GM12878 (cell line): Measurements from ENCODE around the gene PDZRN4. TPM values are rescaled to one million over a fixed set of nuclear protein-coding genes. Genes with fewer than 3 reads are reported as not detected.

Experiments used
- ATAC-seq: fragments of 200-7000 bp; cut with Tn5 transposase; 3 replicates; pipeline ENCODE4 v1.9.1; 2020; ENCODE audit warnings: mild to moderate bottlenecking, moderate library complexity
- BruUV-seq: library from RNA; stranded (reverse); fragments of 400-500 nt; replicated peaks from 2 replicates; lab custom pipeline; 2021; lab: Mats Ljungman, UMichigan
- CTCF ChIA-PET: fragments of 300-600 bp; sonication (Branson Sonifier 250); formaldehyde crosslinking; extraction: SDS; loops from one replicate; lab custom pipeline; 2021; ENCODE audit warnings: inconsistent platforms; lab: Yijun Ruan, JAX
- POLR2A ChIA-PET: fragments of 350-600 bp; formaldehyde crosslinking; extraction: SDS; loops from one replicate; lab custom pipeline; 2021; ENCODE audit warnings: inconsistent platforms; lab: Charles Lee
- RAD21 ChIA-PET: fragments of 300-600 bp; sonication (Branson Sonifier 250); formaldehyde crosslinking; loops from one replicate; lab custom pipeline; 2023; ENCODE audit warnings: antibody characterized with exemption; ENCODE audit not compliant: unreplicated experiment; lab: Charles Lee
- SMC1A ChIA-PET: fragments of 300-600 bp; sonication (Branson Sonifier 250); formaldehyde crosslinking; loops from one replicate; lab custom pipeline; 2023; ENCODE audit not compliant: unreplicated experiment, uncharacterized antibody; lab: Charles Lee
- DNase-seq: peaks from one replicate; pipeline ENCODE4 v3.0.0-alpha.2; 2011; ENCODE audit warnings: low read depth, low spot score
- FAIRE-seq: peaks from 3 replicates; lab custom pipeline; 2011; peaks lifted over from hg19 to GRCh38; lab: Jason Lieb, UNC
- H2AFZ ChIP-seq: 2 replicates; pipeline ENCODE4 v1.6.0; 2011; ENCODE audit warnings: low read depth, low read length, control low read depth; ENCODE audit not compliant: control insufficient read depth
- H3K27ac ChIP-seq: 2 replicates; pipeline ENCODE4 v1.5.1; 2011; ENCODE audit warnings: control low read depth; ENCODE audit not compliant: control insufficient read depth, insufficient read depth
- H3K27me3 ChIP-seq, 2 experiments: replicated peaks in 1 of 2; 2 replicates each; pipeline versions ENCODE4 v1.6.0 to v1.6.1; 2011; ENCODE audit warnings: low read length in 1 of 2; ENCODE audit not compliant: control insufficient read depth in 2 of 2, insufficient read depth in 2 of 2
- H3K36me3 ChIP-seq, 2 experiments: 2 replicates each; pipeline ENCODE4 v1.5.1; 2011; ENCODE audit warnings: low read length in 1 of 2; ENCODE audit not compliant: control insufficient read depth in 2 of 2, insufficient read depth in 2 of 2
- H3K4me1 ChIP-seq: 2 replicates; pipeline ENCODE4 v1.6.1; 2011; ENCODE audit warnings: mild to moderate bottlenecking, low read length, moderate library complexity, mixed read lengths; ENCODE audit not compliant: control insufficient read depth, insufficient read depth
- H3K4me2 ChIP-seq: 2 replicates; pipeline ENCODE4 v1.6.0; 2011; ENCODE audit warnings: control low read depth; ENCODE audit not compliant: control insufficient read depth, insufficient read depth
- H3K4me3 ChIP-seq: fragments of 200-600 bp; sonication (generic); 2 replicates; pipeline ENCODE4 v1.5.1; 2016
- H3K79me2 ChIP-seq: 2 replicates; pipeline ENCODE4 v1.6.0; 2011; ENCODE audit warnings: low read length; ENCODE audit not compliant: control insufficient read depth, insufficient read depth
- H3K9ac ChIP-seq: 2 replicates; pipeline ENCODE4 v1.8.0; 2011; ENCODE audit warnings: low read length, control low read depth, mixed read lengths; ENCODE audit not compliant: control insufficient read depth, insufficient read depth
- H3K9me3 ChIP-seq: replicated peaks from 3 replicates; pipeline ENCODE4 v1.5.1; 2011; ENCODE audit warnings: mild to moderate bottlenecking, low read length; ENCODE audit not compliant: control insufficient read depth, insufficient read depth
- H4K20me1 ChIP-seq: 2 replicates; pipeline ENCODE4 v1.6.0; 2011; ENCODE audit not compliant: control insufficient read depth, insufficient read depth
- CEBPZ ChIP-seq: fragments of 150-350 bp; IDR thresholded peaks from 2 replicates; pipeline ENCODE4 v1.6.1; 2016; ENCODE audit warnings: low read depth, low read length
- CHD1 ChIP-seq: IDR thresholded peaks from 2 replicates; pipeline ENCODE4 v1.6.1; 2012; ENCODE audit warnings: low read depth, low read length, improper control_type of control experiment
- MEF2B ChIP-seq: fragments of 450-650 bp; IDR thresholded peaks from 2 replicates; pipeline ENCODE4 v1.6.1; 2018; ENCODE audit warnings: mild to moderate bottlenecking, moderate library complexity; ENCODE audit not compliant: partially characterized antibody, poor library complexity, severe bottlenecking
- NBN ChIP-seq: fragments of 450-650 bp; IDR thresholded peaks from 2 replicates; pipeline ENCODE4 v1.6.1; 2016
- NKRF ChIP-seq: fragments of 450-650 bp; conservative IDR thresholded peaks from 2 replicates; pipeline ENCODE4 v1.6.1; 2017; ENCODE audit warnings: mild to moderate bottlenecking, moderate library complexity
- NR2C2 ChIP-seq: IDR thresholded peaks from 2 replicates; pipeline ENCODE4 v1.6.1; 2011; ENCODE audit warnings: borderline replicate concordance, low read depth; ENCODE audit not compliant: control insufficient read depth, insufficient read length
- RELA ChIP-seq: fragments of 450-650 bp; IDR thresholded peaks from 2 replicates; pipeline ENCODE4 v1.8.0; 2014; ENCODE audit warnings: borderline replicate concordance; ENCODE audit not compliant: partially characterized antibody
- SUPT20H ChIP-seq: IDR thresholded peaks from 2 replicates; pipeline ENCODE4 v1.6.1; 2011; ENCODE audit warnings: low read depth, mild to moderate bottlenecking, low read length, moderate library complexity, borderline replicate concordance; ENCODE audit not compliant: control insufficient read depth
- TAF1 ChIP-seq: IDR thresholded peaks from 2 replicates; pipeline ENCODE4 v1.6.1; 2011; ENCODE audit warnings: mild to moderate bottlenecking, low read depth, low read length, borderline replicate concordance
- YBX1 ChIP-seq: fragments of 450-650 bp; IDR thresholded peaks from 2 replicates; pipeline ENCODE4 v1.6.1; 2016; ENCODE audit warnings: antibody characterized with exemption
- ZNF24 ChIP-seq: fragments of 450-650 bp; IDR thresholded peaks from 2 replicates; pipeline ENCODE4 v1.6.1; 2017; ENCODE audit warnings: antibody characterized with exemption, mild to moderate bottlenecking
- WGBS: methylation state at CpG from one replicate; pipeline ENCODE4 v1.1.6; 2016; ENCODE audit warnings: low lambda C conversion rate; ENCODE audit not compliant: insufficient replicate concordance, insufficient coverage; ENCODE audit errors: missing lambda C conversion rate; 5-methylcytosine and 5-hydroxymethylcytosine counted together
- in situ Hi-C: fragments of 300-500 bp; cut with MboI; formaldehyde crosslinking; loops from 9 replicates; pipeline ENCODE4 v1.14.3; 2018; ENCODE audit warnings: mixed read lengths
- intact Hi-C: fragments of 100-400 bp; cut with micrococcal nuclease; formaldehyde crosslinking; loops from one replicate; pipeline ENCODE4 v1.14.2; 2022; ENCODE audit not compliant: unreplicated experiment
- polyA plus RNA-seq, 11 experiments: library from polyadenylated mRNA; depleted of rRNA in 4 of 11; unstranded in 6 of 11; stranded (reverse) in 5 of 11; fragments of >200 nt; fragmentation: Nextera tagmentation in 4 of 11; fragmentation: Illumina TruSeq in 1 of 11; extraction: Ambion mirVana in 4 of 11; extraction: Trizol in 1 of 11; gene quantifications; 1 replicate in 1 of 11; 2 replicates in 10 of 11; pipeline versions ENCODE4 v1.2.1 to v1.2.3, GENCODE V29; 2011 to 2016; ENCODE audit warnings: inconsistent platforms in 2 of 11, missing spikeins in 2 of 11, low read depth in 1 of 11
- total RNA-seq, 4 experiments: library from RNA; depleted of rRNA in 3 of 4; stranded (reverse); fragments of >200 nt in 3 of 4; fragmentation: Illumina TruSeq in 1 of 4; extraction: Trizol in 1 of 4; gene quantifications; 2 replicates each; pipeline versions ENCODE4 v1.2.1 to v1.2.3, GENCODE V29; 2013 to 2021
- TF ChIP-seq, protein P1 (sequence below): fragments of 450-650 bp; formaldehyde crosslinking; IDR thresholded peaks from 2 replicates; pipeline ENCODE4 v1.4.0; 2022; ENCODE audit warnings: mild to moderate bottlenecking, moderate library complexity

The PDZRN4 gene
- total and polyA plus RNA-seq, 10 of the 15 experiments (the other 5 are each of a cell fraction or from before 2014, with no cell fraction given) = 0.03 TPM; not detected in 9

DNA sequence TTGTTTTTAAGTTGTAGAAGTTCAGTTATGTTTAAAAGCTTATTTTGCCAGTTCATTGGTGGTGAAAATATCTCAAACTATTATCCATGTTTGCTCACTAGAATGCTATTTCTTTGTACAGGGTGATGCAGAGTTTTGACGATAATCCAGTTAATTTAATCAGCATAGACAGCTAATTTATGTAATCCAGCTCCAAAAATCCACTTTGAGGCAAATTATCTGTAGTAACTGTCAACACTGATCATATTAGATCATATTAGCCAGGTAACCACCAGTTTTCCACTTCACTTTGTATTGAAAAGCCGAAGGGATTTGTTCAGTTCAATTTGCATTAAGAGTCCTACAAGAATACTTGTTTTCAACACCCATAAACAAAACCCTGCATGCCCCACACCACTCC is 378.6 kb downstream of the PDZRN4 start:
- H4K20me1 ChIP-seq = no peaks in the 10 kb centered on the region
- ChIA-PET RAD21 (no interaction called here), CTCF (no interaction called here), SMC1A (interaction anchor here (1.0 kb wide), 1 partner anchor 15 kb away, joined by 3 read pairs; no protein-coding TSS in a partner anchor), POLR2A (no interaction called here)
- no peak overlapping the region for H3K4me3 ChIP-seq
- H3K4me1 ChIP-seq = no peaks in the 10 kb centered on the region
- no peaks in the 10 kb centered on the region for H3K27me3 ChIP-seq
- FAIRE-seq (no peak), ATAC-seq (no peak), DNase-seq (no peak)
- no peaks in the 10 kb centered on the region for H3K36me3 ChIP-seq
- no peaks in the 10 kb centered on the region for H3K9me3 ChIP-seq
- TF ChIP-seq NR2C2 (no peak), NKRF (no peak), TAF1 (no peak), YBX1 (no peak), RELA (no peak), ZNF24 (no peak), CHD1 (no peak), NBN (no peak), SUPT20H (no peak), CEBPZ (no peak), MEF2B (no peak)
- TF ChIP-seq, protein P1, sequence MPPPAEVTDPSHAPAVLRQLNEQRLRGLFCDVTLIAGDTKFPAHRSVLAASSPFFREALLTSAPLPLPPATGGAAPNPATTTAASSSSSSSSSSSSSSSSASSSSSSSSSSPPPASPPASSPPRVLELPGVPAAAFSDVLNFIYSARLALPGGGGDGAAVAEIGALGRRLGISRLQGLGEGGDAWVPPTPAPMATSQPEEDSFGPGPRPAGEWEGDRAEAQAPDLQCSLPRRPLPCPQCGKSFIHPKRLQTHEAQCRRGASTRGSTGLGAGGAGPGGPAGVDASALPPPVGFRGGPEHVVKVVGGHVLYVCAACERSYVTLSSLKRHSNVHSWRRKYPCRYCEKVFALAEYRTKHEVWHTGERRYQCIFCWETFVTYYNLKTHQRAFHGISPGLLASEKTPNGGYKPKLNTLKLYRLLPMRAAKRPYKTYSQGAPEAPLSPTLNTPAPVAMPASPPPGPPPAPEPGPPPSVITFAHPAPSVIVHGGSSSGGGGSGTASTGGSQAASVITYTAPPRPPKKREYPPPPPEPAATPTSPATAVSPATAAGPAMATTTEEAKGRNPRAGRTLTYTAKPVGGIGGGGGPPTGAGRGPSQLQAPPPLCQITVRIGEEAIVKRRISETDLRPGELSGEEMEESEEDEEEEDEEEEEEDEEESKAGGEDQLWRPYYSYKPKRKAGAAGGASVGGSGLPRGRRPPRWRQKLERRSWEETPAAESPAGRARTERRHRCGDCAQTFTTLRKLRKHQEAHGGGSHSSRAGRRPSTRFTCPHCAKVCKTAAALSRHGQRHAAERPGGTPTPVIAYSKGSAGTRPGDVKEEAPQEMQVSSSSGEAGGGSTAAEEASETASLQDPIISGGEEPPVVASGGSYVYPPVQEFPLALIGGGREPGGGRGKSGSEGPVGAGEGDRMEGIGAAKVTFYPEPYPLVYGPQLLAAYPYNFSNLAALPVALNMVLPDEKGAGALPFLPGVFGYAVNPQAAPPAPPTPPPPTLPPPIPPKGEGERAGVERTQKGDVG (CRISPR knock-in tag) = no peak
- no peak overlapping the region for H3K27ac ChIP-seq
- no peak overlapping the region for H2AFZ ChIP-seq
- no TSS peak for BruUV-seq
- no peaks in the 10 kb centered on the region for H3K79me2 ChIP-seq
- no peak overlapping the region for H3K9ac ChIP-seq
- no peak overlapping the region for H3K4me2 ChIP-seq
- intact Hi-C loops (no loop called here), in situ Hi-C loops (no loop called here)
- 0% methylated on average over 2 of the region's 2 CpGs for WGBS
